ENCODE results near the gene CCDC149.

CCDC149 gene

GRCh38 chr4:24772061-24772705 lies 140.7 kb downstream of the CCDC149 start:
- no peak for DNase-seq

- no peak for DNase-seq
Measured at GRCh38 chr4:24771241-24771640, 141.6 kb downstream of the CCDC149 start.

GRCh38 chr4:24770667-24771066 lies 142.2 kb downstream of the CCDC149 start:
- no peak for DNase-seq

- DNase-seq, result no peak
Measured at GRCh38 chr4:24770032-24770584, 142.7 kb downstream of the CCDC149 start.

GRCh38 chr4:24769571-24769970 lies 143.3 kb downstream of the CCDC149 start:
- DNase-seq, result no peak

- no peak for DNase-seq
Measured at GRCh38 chr4:24768604-24769003, 144.2 kb downstream of the CCDC149 start.

- no peak for DNase-seq
Measured at GRCh38 chr4:24768006-24768405, 144.8 kb downstream of the CCDC149 start.

- DNase-seq, result no peak
Measured at GRCh38 chr4:24765376-24765988, 147.4 kb downstream of the CCDC149 start.

- no peak for DNase-seq
Measured at GRCh38 chr4:24764345-24764744, 148.5 kb downstream of the CCDC149 start.

- DNase-seq, result no peak
Measured at GRCh38 chr4:24763631-24764297, 149.1 kb downstream of the CCDC149 start.

Data from activated CD4-positive, alpha-beta T cell treated with anti-CD3 and anti-CD28 coated beads, Interleukin-2, amount 50 U/mL, for 1 hour (primary cell).